Fibroblast of the conjunctiva (primary cell): ENCODE data around the gene ITM2C.

Experiments used
- DNase-seq: peaks from one replicate; pipeline ENCODE4 v3.0.0-alpha.2; 2010; ENCODE audit warnings: low read depth

Gene ITM2C

DNA sequence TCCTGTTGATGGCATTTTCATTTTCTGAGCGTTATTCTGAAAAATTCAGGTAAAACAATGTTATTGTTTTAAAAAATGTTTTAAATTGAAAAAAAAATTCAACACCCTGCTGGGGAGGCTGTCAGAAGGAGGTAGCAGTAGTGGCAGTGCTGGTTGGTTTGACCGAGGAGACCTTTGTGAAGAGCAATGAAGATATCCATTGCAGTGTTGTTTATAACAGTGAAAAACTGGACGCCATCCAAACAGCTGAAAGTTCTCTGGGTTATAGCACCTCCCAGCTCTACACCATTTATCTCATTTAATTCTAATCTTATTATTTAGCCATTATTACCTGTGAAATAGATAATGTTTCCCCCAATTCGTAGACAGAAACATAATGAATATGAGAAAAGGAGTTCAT, 12.6 kb upstream of the ITM2C start:
- no peak for DNase-seq

- no peak for DNase-seq
Observed at GRCh38 chr2:230861552-230862255, 3.0 kb upstream of the ITM2C start.

- DNase-seq = no peak
Observed at GRCh38 chr2:230862292-230862691, 2.5 kb upstream of the ITM2C start.

- no peak for DNase-seq
Observed at GRCh38 chr2:230863031-230863430, 1.7 kb upstream of the ITM2C start.

GRCh38 chr2:230863442-230864121, 1.2 kb upstream of the ITM2C start:
- no peak for DNase-seq

DNA sequence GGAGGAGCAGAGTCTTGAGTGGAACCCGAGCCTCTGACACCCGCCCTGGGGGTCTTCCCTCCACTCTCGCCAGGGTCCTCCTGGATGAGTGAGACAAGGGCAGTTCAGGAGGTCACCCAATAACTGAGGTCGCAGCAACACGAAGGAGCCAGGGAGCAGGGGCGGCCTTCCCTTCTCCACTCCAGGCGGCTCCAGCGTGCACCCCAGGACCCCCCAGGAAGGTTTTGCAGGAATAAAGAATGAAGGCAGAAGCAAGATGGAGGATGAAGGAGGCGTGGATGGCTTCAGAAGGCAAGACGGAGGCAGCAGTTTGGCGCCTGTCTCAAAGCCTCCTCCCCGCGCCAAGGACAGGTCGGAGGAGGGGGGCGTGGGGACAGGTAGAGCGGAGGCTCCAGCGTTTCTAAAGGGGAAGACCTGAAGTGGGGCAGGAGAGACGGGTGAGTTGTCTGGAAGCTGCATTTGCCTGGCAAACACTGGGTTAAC, 579 bp upstream of the ITM2C start:
- DNase-seq = no peak

DNA sequence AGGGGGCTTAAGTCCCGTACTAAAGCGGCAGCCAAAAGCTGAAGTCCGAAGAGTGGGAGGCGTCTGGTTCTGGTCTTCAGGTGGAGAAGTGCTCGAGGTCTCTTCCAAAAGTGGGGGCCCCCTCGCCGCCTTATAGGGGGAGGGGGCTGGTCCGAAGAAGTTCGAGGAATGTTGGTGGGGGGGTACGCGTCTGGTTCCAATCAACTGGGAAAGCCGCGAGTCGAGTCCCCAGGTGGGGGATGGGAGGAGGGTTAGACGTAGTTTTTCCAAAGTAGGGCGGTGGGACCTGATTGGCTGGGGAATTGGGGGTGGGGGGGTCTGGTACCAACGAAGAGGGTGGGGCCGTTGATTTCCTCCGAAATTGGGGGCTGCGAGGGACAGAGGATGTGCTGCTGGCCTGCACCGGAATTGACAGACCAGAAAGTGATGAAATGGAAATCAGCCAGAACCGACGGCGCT, 594 bp downstream of the ITM2C start:
- no peak for DNase-seq

DNA sequence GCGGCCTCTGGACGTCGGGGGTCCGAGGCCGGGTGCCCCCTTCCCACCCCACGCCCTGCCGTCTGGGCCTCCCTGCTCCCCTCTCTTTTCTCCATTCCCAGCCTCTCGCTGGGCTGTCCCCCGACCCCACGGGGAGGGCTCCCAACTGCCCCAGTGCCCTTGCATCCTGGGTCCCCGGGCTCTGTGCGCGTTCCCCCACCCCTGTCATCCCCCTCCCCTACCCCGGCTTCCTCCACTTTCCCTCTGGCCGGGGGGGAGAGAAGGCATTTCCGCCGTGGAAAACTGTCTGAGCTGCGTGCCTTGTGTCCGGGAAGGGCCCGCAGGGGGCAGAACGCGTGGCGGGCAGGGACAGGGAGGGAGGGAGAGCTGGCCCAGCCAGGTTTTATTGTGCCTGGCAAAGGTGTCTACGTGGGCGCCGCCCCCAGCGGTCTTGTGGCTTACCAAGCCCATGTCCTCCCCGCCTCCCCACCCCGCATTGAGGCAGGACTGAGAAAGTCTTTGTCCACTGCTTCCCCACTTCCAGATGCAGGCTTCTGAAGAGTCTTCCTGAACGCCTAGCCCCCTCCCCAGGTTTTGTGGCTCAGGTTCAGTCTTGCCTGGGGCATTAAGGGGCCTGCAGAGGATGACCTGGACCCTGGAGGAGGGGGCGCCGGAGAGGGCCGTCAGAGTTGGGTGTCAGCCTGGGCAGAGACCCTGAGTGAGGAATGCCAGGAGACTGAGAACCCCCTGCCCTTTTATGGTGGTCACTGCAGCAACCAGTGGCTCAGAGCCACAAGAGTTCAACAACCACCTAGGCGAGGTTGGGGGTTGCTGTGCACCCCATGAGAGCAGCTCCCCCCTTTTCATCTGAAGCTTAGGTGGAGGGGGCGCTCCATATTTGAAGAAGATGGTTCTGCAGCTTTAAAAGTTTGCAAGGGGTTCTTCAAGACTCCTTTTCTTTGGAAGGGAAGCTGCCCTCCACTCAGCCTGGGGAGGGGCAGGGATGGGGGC, 1.3 kb downstream of the ITM2C start:
- no peak for DNase-seq

DNA sequence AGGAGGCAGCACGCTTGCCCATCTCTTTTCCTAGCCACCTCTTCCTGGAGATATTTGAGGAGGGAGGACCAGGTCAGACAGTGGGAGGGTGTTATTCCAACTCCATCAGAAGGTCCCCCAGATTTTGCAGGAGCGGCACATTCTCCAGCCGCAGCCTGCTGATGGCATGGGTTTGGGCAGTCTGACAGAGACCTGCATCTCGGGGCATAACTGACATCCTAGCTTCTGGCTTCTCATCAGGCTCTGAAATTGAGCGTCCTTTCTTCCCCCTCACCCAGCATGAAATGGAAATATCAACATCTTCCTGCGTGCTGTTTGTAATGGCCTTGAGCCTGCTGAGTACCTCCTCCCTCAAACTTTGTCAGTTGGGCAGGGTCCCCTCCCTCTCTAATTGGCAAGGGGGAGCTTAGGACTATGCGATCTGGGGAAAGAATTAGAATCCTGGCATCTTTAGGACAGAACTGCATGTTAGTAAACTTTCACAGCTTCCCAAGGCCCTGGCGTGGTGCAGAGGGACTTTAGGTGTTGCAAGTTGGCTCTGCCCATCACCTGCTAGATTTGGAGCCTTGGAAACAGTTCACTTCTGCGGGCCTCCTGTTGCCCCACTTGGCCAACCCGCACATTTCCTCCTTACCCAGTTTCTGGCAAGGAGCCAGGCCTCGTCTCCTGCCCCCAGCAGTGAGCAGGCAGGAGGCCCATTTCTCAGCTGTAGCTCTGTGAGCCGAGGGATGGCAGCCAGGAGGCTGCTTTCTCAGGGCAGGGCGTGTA, 2.2 kb downstream of the ITM2C start:
- DNase-seq = peak; percentile 23

GRCh38 chr2:230868161-230868946, 3.6 kb downstream of the ITM2C start:
- DNase-seq = no peak

DNA sequence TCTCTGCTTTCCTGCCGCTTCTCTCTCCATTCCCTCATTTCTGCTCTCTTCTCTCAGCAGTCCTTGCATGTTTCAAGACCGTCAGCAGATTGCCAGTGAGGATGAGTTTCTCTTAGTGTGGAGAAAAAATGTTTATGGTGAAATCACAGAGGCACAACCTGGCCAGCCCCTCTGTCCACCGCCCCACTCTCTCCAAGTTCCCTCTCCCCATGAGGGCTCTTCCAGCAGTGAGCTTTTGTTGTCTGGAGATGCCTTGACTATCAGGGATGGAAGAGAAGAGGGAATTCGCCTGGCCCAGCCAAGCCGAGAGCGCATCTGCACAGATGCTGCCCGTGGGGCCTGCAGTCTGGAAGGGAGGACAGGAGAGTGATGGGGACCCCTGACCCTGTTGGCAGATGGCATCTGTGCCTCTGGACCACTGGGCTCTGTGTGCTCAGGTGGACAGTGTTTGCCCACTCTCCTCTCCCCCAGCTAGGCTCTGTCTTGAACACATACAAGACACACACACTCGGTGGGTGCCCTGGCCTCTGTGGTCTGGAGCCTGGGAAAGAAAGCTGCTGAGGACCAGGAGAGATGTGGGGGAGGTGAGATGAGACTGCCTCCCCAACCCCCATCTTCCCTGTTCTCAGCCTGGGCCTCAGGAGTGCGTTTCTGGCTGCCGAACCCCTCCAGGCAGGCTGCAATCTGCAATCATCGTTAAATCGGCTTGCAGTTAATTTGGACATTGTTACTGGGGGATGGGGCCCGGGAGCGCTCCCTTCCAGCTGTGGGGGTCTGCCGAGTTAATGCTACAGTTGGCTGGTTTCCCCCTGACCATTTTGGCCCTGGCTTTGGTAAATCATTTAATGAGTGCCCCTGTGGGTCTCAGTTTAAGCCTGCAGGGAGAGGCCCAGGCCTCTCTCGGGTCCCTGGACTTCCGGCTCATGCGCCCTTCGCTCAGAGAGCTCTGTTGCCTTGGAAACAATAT, 4.5 kb downstream of the ITM2C start:
- no peak for DNase-seq

DNA sequence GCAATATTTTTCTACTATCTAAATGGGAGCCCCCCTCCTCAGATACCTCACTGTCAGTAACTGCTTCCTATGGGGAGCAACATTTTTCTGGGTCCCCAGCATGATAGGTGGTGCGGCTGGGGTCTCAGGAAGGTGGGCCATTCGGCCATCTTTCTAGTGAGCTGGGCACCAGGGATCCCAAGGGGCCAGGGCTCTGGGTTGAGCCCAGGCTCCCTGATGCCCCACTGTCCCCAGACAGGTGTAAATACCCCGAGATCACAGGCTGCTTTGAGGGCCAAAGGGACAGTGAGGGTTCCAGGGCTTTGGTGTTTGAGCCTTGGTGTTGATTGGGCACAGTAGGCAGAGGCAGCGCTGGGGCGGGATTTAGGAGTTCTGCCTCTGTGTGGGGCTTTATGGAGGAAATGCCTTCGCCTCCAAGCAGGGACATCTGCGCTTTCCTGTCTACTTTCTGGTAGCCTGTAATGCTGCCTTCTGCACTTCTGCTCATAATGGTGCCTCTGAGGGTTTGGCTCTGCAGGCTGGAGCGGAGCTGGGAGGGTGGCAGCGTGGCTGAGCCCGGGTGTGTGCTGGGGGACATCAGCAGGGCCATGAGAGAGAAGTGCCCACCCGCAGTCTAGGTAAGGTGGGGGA, 5.3 kb downstream of the ITM2C start:
- no peak for DNase-seq

DNA sequence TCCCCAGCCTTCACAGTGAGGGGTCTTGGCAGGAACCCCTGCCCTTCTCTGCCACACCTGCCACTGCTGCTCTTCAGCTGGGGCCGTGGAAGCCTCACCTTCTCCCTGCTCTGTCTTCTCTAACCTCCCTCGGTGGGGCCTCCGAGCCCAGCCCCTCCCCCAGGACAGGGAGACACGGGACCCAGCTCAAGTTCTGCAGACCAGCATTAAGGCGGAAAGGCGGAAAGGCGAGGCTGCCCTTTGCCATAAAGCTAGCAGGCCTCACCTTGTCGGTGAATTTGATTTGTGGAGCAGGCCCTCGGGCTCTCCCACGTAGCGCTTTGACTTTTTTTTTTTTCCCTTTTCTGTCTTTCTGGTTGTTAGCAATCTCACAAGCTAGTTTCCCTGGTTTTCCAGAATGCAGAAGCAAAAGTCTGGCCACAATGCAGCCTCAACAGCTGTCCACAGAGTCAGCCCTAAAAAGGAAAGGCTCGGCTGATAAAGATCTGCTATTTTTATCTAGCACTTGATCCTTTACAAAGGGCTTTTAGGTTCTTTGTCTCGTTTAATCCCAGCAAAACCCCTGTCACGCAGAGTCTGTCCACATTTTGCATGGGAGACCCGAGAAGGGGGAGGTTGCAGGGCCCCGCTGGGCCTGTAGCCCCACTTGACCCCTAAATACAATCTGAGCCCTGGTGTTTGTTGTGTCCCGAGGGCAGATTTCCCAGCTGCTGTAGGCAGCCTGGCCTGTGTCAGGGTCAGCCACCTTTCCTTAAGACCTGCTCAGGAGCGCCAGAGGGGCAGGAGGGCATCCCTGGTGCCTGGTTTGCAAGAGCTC, 6.0 kb downstream of the ITM2C start:
- DNase-seq = no peak

GRCh38 chr2:230871361-230872150, 6.8 kb downstream of the ITM2C start:
- DNase-seq = no peak

- DNase-seq = no peak
Observed at GRCh38 chr2:230872151-230872967, 7.6 kb downstream of the ITM2C start.

GRCh38 chr2:230872968-230873660, 8.4 kb downstream of the ITM2C start:
- DNase-seq = no peak
